GM06990 (cell line): ENCODE data around the gene SSC5D.

Experiments
- DNase-seq: peaks from one replicate; pipeline ENCODE4 v3.0.0-alpha.2; 2011; ENCODE audit not compliant: insufficient read length; ENCODE audit errors: extremely low read depth
- H3K27me3 ChIP-seq: replicated peaks from 2 replicates; pipeline ENCODE4 v1.6.0; 2011; ENCODE audit warnings: low read length; ENCODE audit not compliant: control insufficient read depth, insufficient read depth
- H3K36me3 ChIP-seq: 2 replicates; pipeline ENCODE4 v1.5.1; 2011; ENCODE audit warnings: low read length; ENCODE audit not compliant: control insufficient read depth, insufficient read depth
- H3K4me3 ChIP-seq: replicated peaks from 2 replicates; pipeline ENCODE4 v1.5.1; 2011; ENCODE audit warnings: low read depth, mild to moderate bottlenecking, control low read depth, low read length
- TF ChIP-seq, protein P1 (sequence below): IDR thresholded peaks from 2 replicates; pipeline ENCODE4 v1.5.1; 2011; ENCODE audit warnings: low read length, control low read depth, mild to moderate bottlenecking, inconsistent platforms; ENCODE audit not compliant: insufficient read depth, poor library complexity, severe bottlenecking

Gene SSC5D

DNA sequence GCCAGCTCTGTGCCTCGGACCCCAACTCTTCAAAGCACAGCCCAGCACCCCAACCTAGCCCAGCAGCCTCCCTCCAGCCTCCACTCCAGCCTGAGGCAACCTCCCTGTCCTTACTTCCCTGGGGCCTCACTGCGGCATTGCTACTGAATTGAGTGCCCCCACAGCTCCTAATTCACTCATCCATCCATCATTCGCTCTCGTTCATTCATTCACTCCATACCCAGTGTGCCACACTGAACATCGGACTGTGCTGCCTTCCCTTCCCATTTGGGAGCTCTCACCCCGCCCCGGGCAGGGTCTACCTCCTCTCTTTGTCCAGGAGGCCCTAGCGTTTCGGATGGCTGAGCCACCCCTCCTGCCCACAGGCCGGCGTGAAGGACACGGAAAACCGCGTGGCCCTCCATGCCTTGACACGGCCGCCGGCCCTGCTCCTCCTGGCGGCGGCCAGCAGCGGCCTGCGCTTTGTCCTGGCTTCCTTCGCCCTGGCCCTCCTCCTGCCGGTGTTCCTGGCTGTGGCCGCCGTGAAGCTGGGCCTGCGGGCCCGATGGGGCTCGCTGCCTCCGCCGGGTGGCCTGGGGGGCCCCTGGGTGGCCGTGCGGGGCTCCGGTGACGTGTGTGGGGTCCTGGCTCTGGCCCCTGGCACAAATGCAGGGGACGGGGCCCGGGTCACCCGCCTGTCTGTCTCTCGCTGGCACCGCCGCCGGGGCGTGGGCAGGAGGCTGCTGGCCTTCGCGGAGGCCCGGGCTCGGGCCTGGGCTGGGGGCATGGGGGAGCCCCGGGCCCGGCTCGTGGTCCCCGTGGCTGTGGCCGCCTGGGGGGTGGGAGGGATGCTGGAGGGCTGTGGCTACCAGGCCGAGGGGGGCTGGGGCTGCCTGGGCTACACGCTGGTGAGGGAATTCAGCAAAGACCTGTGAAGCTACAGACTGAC is 1.9 kb upstream of the SSC5D start:
- H3K4me3 ChIP-seq, result no peak overlapping the region
- no peak for DNase-seq
- no peaks in the 10 kb centered on the region for H3K27me3 ChIP-seq
- H3K36me3 ChIP-seq, result peaks cover 2% of the 10 kb centered on the region
- TF ChIP-seq, protein P1, sequence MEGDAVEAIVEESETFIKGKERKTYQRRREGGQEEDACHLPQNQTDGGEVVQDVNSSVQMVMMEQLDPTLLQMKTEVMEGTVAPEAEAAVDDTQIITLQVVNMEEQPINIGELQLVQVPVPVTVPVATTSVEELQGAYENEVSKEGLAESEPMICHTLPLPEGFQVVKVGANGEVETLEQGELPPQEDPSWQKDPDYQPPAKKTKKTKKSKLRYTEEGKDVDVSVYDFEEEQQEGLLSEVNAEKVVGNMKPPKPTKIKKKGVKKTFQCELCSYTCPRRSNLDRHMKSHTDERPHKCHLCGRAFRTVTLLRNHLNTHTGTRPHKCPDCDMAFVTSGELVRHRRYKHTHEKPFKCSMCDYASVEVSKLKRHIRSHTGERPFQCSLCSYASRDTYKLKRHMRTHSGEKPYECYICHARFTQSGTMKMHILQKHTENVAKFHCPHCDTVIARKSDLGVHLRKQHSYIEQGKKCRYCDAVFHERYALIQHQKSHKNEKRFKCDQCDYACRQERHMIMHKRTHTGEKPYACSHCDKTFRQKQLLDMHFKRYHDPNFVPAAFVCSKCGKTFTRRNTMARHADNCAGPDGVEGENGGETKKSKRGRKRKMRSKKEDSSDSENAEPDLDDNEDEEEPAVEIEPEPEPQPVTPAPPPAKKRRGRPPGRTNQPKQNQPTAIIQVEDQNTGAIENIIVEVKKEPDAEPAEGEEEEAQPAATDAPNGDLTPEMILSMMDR, result no peak

DNA sequence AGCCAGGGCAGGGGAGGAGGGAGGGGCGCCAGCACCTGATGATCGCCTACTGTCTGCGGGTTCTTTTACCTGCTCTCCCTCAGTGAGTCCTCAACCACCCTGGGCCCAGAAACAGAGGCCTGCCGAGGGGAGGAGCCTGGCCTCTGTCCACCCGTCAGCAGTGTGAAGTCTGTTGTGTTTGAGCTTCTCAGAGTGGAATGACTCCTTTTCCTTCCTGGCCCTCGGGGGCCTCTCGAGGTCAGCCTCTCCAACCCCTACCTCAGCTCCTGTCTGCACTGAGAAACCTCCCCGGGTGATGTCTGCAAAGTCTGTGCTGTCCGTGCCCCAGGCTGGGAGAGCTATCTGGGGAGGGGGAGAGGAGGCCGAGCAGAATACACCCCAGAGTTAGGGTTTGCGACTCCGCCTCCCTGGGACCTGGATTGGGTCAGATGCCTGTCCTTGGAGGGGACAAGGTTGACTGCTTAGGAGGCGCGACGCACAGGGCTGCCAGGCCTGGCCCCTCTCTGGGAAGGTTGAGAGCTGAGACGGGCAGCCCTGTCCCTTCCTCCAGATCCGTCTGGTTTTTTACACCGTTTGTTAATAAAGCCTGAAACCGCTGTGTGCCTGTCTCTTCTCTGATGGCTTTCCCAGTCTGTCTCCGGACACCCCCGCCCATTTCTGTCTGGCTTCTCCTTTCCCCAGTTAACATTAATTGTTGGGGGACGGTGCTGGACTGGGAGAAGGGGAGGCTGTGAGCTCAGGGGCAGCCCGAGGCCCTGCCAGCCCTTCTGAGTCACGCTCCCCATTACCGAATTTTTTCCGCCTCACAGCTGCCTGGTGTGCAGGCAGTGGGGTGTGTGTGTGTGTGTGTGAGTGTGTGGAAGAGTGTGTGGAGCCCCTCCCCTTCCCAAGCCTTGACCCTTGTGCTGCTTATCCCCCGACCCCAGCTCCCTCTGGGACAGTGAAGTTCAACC is 989 bp upstream of the SSC5D start:
- H3K36me3 ChIP-seq, result peaks cover 2% of the 10 kb centered on the region
- no peak for DNase-seq
- H3K4me3 ChIP-seq, result no peak overlapping the region
- H3K27me3 ChIP-seq, result no peaks in the 10 kb centered on the region
- TF ChIP-seq, protein P1, result no peak

DNA sequence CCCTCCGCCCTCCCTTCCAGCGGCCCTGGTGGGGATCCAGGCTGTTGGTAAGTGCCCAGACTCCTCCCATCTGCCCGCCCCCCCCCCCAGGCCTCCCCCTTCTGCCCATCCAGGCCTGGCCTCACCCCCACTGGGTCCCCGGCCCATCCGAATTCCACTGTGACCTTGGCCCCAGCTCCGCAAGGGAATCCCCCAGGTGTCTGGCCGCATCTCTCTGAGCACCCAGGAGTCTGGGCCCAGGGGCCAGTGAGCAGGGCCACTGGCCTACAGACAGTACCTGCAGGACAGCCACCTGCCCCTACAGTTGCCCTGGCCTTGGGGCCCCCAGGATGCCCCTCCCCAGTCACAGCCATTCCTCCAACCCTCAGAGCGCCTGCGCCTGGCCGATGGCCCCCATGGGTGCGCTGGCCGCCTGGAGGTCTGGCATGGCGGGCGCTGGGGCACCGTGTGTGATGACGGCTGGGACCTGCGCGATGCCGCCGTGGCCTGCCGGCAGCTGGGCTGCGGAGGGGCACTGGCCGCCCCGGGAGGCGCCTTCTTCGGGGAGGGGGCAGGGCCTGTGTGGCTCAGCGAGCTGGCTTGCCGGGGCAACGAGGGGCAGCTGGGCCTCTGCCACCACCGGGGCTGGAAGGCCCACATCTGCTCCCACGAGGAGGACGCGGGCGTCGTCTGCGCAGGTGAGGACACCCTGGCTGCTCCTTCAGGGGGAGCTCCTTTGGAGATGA is 912 bp downstream of the SSC5D start:
- Histone ChIP-seq H3K36me3 (no peaks in the 10 kb centered on the region), H3K27me3 (no peaks in the 10 kb centered on the region), H3K4me3 (no peak overlapping the region)
- TF ChIP-seq, protein P1, result no peak
- DNase-seq, result no peak

- no peak for DNase-seq
- H3K4me3 ChIP-seq, result no peak overlapping the region
- H3K27me3 ChIP-seq, result no peaks in the 10 kb centered on the region; the same call in 1 of the 2 replicates
- TF ChIP-seq, protein P1, result no peak
- no peaks in the 10 kb centered on the region for H3K36me3 ChIP-seq
Measured at GRCh38 chr19:55489711-55490477, 1.7 kb downstream of the SSC5D start.
